PFSK-1 (cell line): ENCODE results near the gene ZCCHC14.

Experiments
- SIN3A ChIP-seq: IDR thresholded peaks from 2 replicates; pipeline ENCODE4 v1.6.1; 2012; ENCODE audit warnings: mild to moderate bottlenecking, low read length, moderate library complexity, borderline replicate concordance; ENCODE audit not compliant: insufficient read depth
- TF ChIP-seq, protein P1 (sequence below), 2 experiments: IDR thresholded peaks; 2 replicates each; pipeline versions ENCODE4 v1.6.1 to v1.8.0; 2011 to 2012; ENCODE audit warnings: low read depth in 2 of 2, low read length in 2 of 2, control low read depth in 1 of 2, inconsistent platforms in 1 of 2, mild to moderate bottlenecking in 1 of 2, moderate library complexity in 1 of 2; ENCODE audit not compliant: insufficient read depth in 1 of 2

- TF ChIP-seq, protein P1, sequence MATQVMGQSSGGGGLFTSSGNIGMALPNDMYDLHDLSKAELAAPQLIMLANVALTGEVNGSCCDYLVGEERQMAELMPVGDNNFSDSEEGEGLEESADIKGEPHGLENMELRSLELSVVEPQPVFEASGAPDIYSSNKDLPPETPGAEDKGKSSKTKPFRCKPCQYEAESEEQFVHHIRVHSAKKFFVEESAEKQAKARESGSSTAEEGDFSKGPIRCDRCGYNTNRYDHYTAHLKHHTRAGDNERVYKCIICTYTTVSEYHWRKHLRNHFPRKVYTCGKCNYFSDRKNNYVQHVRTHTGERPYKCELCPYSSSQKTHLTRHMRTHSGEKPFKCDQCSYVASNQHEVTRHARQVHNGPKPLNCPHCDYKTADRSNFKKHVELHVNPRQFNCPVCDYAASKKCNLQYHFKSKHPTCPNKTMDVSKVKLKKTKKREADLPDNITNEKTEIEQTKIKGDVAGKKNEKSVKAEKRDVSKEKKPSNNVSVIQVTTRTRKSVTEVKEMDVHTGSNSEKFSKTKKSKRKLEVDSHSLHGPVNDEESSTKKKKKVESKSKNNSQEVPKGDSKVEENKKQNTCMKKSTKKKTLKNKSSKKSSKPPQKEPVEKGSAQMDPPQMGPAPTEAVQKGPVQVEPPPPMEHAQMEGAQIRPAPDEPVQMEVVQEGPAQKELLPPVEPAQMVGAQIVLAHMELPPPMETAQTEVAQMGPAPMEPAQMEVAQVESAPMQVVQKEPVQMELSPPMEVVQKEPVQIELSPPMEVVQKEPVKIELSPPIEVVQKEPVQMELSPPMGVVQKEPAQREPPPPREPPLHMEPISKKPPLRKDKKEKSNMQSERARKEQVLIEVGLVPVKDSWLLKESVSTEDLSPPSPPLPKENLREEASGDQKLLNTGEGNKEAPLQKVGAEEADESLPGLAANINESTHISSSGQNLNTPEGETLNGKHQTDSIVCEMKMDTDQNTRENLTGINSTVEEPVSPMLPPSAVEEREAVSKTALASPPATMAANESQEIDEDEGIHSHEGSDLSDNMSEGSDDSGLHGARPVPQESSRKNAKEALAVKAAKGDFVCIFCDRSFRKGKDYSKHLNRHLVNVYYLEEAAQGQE (IDR thresholded peaks at IDR 0.05; ENCODE audit: insufficient read depth in 1 of 2, low read depth in 2 of 2, low read length in 2 of 2), result no peak
- TF ChIP-seq SIN3A, result no peak
Observed at GRCh38 chr16:87472935-87473334, 19.9 kb downstream of the ZCCHC14 start.
